Fibroblast of the aortic adventitia (primary cell): ENCODE results near the gene LSM2. TPM values are rescaled to one million over a fixed set of nuclear protein-coding genes. Genes with fewer than 3 reads are reported as not detected.
"Not testable (repeated sequence)": the region's sequence is repeated elsewhere in the genome, so short reads cannot be mapped to it uniquely, and the experiment has no call there.

Source experiments
- DNase-seq: peaks from one replicate; pipeline ENCODE4 v3.0.0-alpha.2; 2010; ENCODE audit warnings: low read depth
- H3K4me3 ChIP-seq: 2 replicates; pipeline ENCODE4 v1.5.1; 2011; ENCODE audit warnings: low read depth, mild to moderate bottlenecking, control low read depth, low read length, moderate library complexity
- CTCF ChIP-seq: IDR thresholded peaks from 2 replicates; pipeline ENCODE4 v1.5.1; 2011; ENCODE audit warnings: mild to moderate bottlenecking, low read length, control low read depth, inconsistent platforms; ENCODE audit not compliant: insufficient read depth
- total RNA-seq: library from RNA; depleted of rRNA; stranded (reverse); fragments of >200 nt; gene quantifications from 2 replicates; pipeline ENCODE4 v1.2.3, GENCODE V29; 2012; ENCODE audit warnings: low replicate concordance

Gene LSM2
- total RNA-seq, 1 donor: 49.5 TPM

GRCh38 chr6:31799781-31800180 lies 7.0 kb downstream of the LSM2 start:
- TF ChIP-seq CTCF: no peak
- no peak overlapping the region for H3K4me3 ChIP-seq
- DNase-seq: peak; percentile 85

GRCh38 chr6:31797588-31797987 lies 9.2 kb downstream of the LSM2 start:
- TF ChIP-seq CTCF: no peak
- DNase-seq: no peak

GRCh38 chr6:31796993-31797385 lies 9.8 kb downstream of the LSM2 start:
- no peak for DNase-seq
- H3K4me3 ChIP-seq: no peak overlapping the region
- no peak for TF ChIP-seq CTCF

More at GRCh38 chr6:31797588-31797987, 9.2 kb downstream of the LSM2 start:
- H3K4me3 ChIP-seq: no peak overlapping the region

GRCh38 chr6:31795616-31796298 lies 11.0 kb downstream of the LSM2 start, which contains the start of gene VARS1:
Gene VARS1, minus strand, starts transcription at chr6:31795752. Its CDS starts 535 bp downstream, at chr6:31795217.
- peak; percentile 87 for DNase-seq
- H3K4me3 ChIP-seq: peak within 1 kb of the TSS; percentile 94
- peak; percentile 68 for TF ChIP-seq CTCF

- peak overlapping the region; percentile 94 for H3K4me3 ChIP-seq
- TF ChIP-seq CTCF: no peak
- DNase-seq: no peak
These were observed 11.7 kb downstream of the LSM2 start for GRCh38 chr6:31794866-31795615.

- peak overlapping the region; percentile 94 for H3K4me3 ChIP-seq
- peak; percentile 52 for DNase-seq
- no peak for TF ChIP-seq CTCF
These were observed 12.4 kb downstream of the LSM2 start for GRCh38 chr6:31794294-31794865.

GRCh38 chr6:31793927-31794245 lies 12.9 kb downstream of the LSM2 start:
- H3K4me3 ChIP-seq: peak overlapping the region; percentile 94
- not testable (repeated sequence) for DNase-seq
